Thyroid gland (tissue), 4 donors: Measurements from ENCODE around the gene EZR.

Experiments used
- POLR2A ChIP-seq, 2 donors: fragments of 450-650 bp; IDR thresholded peaks; one replicate each; pipeline ENCODE4 v1.6.1; 2017; ENCODE audit warnings: antibody characterized with exemption in 2 of 2, mild to moderate bottlenecking in 2 of 2, moderate library complexity in 1 of 2
- TF ChIP-seq, protein P1 (sequence below), 6 experiments: fragments of 200-600 bp in 3 of 6; fragments of 450-650 bp in 3 of 6; sonication (generic) in 3 of 6; IDR thresholded peaks; one replicate each; pipeline ENCODE4 v1.5.1; 2016 to 2019; ENCODE audit warnings: antibody characterized with exemption in 6 of 6, mild to moderate bottlenecking in 2 of 6, inconsistent platforms in 1 of 6, moderate library complexity in 1 of 6

DNA sequence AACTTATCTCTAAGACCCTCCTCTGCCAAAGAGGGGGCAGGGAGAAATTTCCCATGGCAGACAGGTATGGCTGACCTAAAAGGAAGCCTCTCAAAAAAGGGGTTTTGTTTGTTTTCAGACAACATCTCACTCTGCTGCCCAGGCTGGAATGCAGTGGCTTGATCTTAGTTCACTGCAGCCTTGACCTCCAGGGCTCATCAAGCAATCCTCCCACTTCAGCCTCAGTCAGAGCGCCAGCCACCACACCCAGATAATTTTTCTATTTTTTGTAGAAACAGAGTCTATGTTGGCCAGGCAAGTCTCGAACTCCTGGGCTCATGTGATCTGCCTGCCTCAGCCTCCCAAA is 3.8 kb downstream of the EZR start:
- TF ChIP-seq, protein P1, sequence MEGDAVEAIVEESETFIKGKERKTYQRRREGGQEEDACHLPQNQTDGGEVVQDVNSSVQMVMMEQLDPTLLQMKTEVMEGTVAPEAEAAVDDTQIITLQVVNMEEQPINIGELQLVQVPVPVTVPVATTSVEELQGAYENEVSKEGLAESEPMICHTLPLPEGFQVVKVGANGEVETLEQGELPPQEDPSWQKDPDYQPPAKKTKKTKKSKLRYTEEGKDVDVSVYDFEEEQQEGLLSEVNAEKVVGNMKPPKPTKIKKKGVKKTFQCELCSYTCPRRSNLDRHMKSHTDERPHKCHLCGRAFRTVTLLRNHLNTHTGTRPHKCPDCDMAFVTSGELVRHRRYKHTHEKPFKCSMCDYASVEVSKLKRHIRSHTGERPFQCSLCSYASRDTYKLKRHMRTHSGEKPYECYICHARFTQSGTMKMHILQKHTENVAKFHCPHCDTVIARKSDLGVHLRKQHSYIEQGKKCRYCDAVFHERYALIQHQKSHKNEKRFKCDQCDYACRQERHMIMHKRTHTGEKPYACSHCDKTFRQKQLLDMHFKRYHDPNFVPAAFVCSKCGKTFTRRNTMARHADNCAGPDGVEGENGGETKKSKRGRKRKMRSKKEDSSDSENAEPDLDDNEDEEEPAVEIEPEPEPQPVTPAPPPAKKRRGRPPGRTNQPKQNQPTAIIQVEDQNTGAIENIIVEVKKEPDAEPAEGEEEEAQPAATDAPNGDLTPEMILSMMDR (IDR thresholded peaks at IDR 0.05), result no peak
- TF ChIP-seq POLR2A (IDR thresholded peaks at IDR 0.05), result no peak
